Small intestine (tissue), 7 donors: ENCODE data around the gene SAPCD1. TPM values are rescaled to one million over a fixed set of nuclear protein-coding genes. Genes with fewer than 3 reads are reported as not detected.

Source experiments
- DNase-seq, 2 donors: peaks; one replicate each; pipeline versions ENCODE4 v3.0.0 to v3.0.0-alpha.2; 2013
- FAIRE-seq: peaks from 2 replicates; lab custom pipeline; 2012; peaks lifted over from hg19 to GRCh38; lab: Jason Lieb, UNC
- H3K27ac ChIP-seq, 3 donors: one replicate each; pipeline ENCODE4 v1.5.1; 2013; ENCODE audit warnings: low read length in 2 of 3, mild to moderate bottlenecking in 2 of 3, control low read depth in 1 of 3, inconsistent platforms in 1 of 3, low read depth in 1 of 3, moderate library complexity in 1 of 3
- H3K27me3 ChIP-seq, 3 donors: one replicate each; pipeline ENCODE4 v1.6.1; 2013; ENCODE audit warnings: low read length in 3 of 3, inconsistent platforms in 1 of 3; ENCODE audit not compliant: control insufficient read depth in 3 of 3, insufficient read depth in 3 of 3
- H3K36me3 ChIP-seq, 3 donors: one replicate each; pipeline ENCODE4 v1.6.1; 2013; ENCODE audit warnings: low read length in 3 of 3, inconsistent platforms in 1 of 3, low read depth in 1 of 3, mild to moderate bottlenecking in 1 of 3, moderate library complexity in 1 of 3; ENCODE audit not compliant: control insufficient read depth in 3 of 3, insufficient read depth in 2 of 3
- H3K4me1 ChIP-seq, 3 donors: one replicate each; pipeline ENCODE4 v1.6.1; 2013; ENCODE audit warnings: low read length in 2 of 3, inconsistent platforms in 1 of 3, low read depth in 1 of 3, mild to moderate bottlenecking in 1 of 3, moderate library complexity in 1 of 3; ENCODE audit not compliant: control insufficient read depth in 3 of 3, insufficient read depth in 2 of 3
- H3K4me3 ChIP-seq, 3 donors: one replicate each; pipeline ENCODE4 v1.5.1; 2013; ENCODE audit warnings: low read length in 3 of 3, control low read depth in 1 of 3, inconsistent platforms in 1 of 3, low read depth in 1 of 3, mild to moderate bottlenecking in 1 of 3, moderate library complexity in 1 of 3
- H3K9me3 ChIP-seq, 2 donors: one replicate each; pipeline ENCODE4 v1.6.1; 2013; ENCODE audit warnings: low read depth in 1 of 2, low read length in 1 of 2; ENCODE audit not compliant: control insufficient read depth in 2 of 2, insufficient read depth in 1 of 2
- WGBS, 3 donors: extraction: QIAGEN DNeasy Blood & Tissue Kit; methylation state at CpG; one replicate each; pipeline ENCODE4 v1.1.7; 2013; 5-methylcytosine and 5-hydroxymethylcytosine counted together
- polyA plus RNA-seq, 4 donors: library from polyadenylated mRNA; stranded (reverse) in 3 of 4; unstranded in 1 of 4; fragments of 200-250 nt in 3 of 4; fragments of 120-200 nt in 1 of 4; gene quantifications; one replicate each; pipeline versions ENCODE4 v1.2.1 to v1.2.3, GENCODE V29; 2013
- donor health status: healthy with polysubstance abuse.
- donor health status: control.
- donor health status: control.
- donor health status: Bipolar disorder and iron deficiency.
- donor health status: healthy.

Gene SAPCD1
- polyA plus RNA-seq, 4 donors: 1.4 to 15.5 (median 4.6) TPM

DNA sequence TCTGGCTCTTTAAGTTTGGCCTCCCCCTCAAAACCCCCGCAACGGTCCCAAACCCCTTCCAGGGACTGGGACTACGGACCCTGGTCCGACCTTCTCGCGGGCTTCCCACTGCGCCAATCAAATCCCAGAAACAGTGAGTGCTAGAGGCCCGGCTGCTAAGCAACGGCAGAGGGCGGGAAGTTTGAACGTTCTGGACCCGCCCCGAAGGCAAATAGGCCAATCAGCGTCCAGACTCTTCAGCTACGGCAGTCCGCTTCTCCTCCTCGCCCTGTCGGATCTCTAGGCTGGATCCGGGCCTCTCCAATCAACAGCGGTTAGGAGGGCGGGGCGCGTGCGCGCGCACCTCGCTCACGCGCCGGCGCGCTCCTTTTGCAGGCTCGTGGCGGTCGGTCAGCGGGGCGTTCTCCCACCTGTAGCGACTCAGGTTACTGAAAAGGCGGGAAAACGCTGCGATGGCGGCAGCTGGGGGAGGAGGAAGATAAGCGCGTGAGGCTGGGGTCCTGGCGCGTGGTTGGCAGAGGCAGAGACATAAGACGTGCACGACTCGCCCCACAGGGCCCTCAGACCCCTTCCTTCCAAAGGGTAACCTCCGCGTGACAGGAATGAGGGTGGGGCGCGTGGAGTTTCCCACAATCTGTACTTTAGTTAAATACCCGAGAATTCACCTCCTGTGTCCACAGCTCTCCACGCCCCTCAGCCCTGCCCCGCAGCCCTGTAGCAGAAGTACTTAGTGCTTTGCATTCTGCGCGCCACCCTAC lies 22.6 kb upstream of the SAPCD1 start, which contains the start of gene MSH5:
Gene MSH5 (plus strand): TSS at position 367 of the 758 bp plus-strand sequence. CDS start 462 bp downstream, outside the sequence.
- Histone ChIP-seq H3K4me1 (peaks cover 3 to 41% (median 10%) of the 10 kb centered on the region in 3 donors), H3K4me3 (peak within 1 kb of the TSS; percentile 60 to 78 (median 74)), H3K36me3 (peaks cover 0 to 25% (median 0%) of the 10 kb centered on the region in 3 donors), H3K27me3 (no peaks in the 10 kb centered on the region), H3K27ac (peak within 1 kb of the TSS; percentile 94 to 98 (median 97)), H3K9me3 (no peaks in the 10 kb centered on the region)
- FAIRE-seq: no peak
- DNase-seq: peak; percentile 100
- 0% methylated on average over 53 to 58 of the region's 58 CpGs for WGBS, 3 donors

DNA sequence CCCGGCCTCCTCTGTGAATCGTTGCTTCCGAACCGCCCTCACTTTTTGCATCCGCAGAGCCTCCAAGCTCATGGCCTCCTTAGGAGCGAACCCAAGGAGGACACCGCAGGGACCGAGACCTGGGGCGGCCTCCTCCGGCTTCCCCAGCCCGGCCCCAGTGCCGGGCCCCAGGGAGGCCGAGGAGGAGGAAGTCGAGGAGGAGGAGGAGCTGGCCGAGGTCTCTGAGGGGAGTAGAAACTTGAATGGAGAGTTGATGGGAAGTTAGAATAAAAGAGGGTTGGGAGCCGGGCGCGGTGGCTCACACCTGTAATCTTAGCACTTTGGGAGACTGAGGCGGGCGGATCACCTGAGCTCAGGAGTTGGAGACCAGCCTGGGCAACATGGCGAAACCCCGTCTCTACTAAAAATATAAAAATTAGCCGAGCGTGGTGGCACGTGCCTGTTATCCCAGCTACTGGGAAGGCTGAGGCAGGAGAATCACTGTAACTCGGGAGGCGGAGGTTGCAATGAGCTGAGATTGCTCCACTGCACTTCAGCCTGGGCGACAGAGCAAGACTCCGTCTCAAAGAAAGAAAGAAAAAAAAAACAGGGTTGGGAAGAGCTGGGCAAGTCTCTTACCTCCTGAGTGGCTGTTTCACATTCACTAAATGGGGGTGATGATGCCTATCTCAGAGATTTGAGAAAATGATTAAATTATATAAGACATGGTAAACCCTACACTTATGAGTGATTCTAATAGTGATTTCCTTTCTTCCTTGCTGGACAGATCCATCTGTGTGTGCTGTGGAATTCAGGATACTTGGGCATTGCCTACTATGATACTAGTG lies 21.8 kb upstream of the SAPCD1 start:
- peak overlapping the region; percentile 81 to 98 (median 90) for H3K27ac ChIP-seq
- peaks cover 0 to 20% (median 0%) of the 10 kb centered on the region in 3 donors for H3K36me3 ChIP-seq
- WGBS, 3 donors: 3 to 9% (median 8%) methylated on average over 29 of the region's 29 CpGs
- FAIRE-seq (no peak), DNase-seq (peak in 1 of 2 donors; percentile 48)
- peak overlapping the region; percentile 60 to 78 (median 74) for H3K4me3 ChIP-seq
- H3K4me1 ChIP-seq: peaks cover 3 to 41% (median 10%) of the 10 kb centered on the region in 3 donors
- H3K27me3 ChIP-seq: no peaks in the 10 kb centered on the region
- no peaks in the 10 kb centered on the region for H3K9me3 ChIP-seq

DNA sequence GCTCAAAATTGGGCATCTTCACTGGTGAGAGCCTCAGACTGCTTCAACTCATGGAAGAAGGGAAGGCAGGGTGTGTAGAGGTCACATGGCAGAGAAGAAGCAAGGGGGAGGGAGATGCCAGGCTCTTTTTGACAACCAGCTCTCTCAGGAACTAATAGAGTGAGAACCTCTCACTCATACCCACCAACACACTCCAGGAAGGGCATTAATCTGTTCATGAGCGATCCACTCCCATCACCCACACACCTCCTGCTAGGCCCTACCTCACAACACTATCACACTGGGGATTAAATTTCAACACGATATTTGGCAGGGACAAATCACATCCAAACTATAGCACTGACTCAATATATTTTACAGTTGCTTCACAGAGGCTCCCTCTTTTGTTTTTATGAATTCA lies 20.6 kb upstream of the SAPCD1 start:
- peaks cover 0 to 27% (median 0%) of the 10 kb centered on the region in 3 donors for H3K36me3 ChIP-seq
- H3K4me1 ChIP-seq: peaks cover 3 to 38% (median 8%) of the 10 kb centered on the region in 3 donors
- H3K27ac ChIP-seq: no peak overlapping the region
- H3K27me3 ChIP-seq: no peaks in the 10 kb centered on the region
- WGBS, 3 donors: 66 to 85% (median 78%) methylated on average over 2 of the region's 2 CpGs
- H3K9me3 ChIP-seq: no peaks in the 10 kb centered on the region
- H3K4me3 ChIP-seq: no peak overlapping the region
- FAIRE-seq (no peak), DNase-seq (no peak)

DNA sequence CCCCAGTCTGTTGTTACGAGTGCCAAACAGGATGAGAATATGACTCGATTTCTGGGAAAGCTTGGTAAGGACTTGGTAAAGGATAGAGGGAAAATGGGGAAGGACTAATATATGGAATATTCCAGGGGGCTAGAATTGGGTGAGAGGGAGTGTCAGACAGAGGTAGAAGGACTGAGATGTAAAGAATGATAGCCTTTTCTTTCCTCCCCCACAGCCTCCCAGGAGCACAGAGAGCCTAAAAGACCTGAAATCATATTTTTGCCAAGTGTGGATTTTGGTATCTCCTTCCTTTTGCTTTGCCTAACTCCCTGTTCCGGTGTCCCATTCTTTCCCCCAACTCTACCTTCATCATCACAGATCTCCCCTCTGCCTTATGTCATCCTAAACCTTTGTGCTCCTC lies 19.6 kb upstream of the SAPCD1 start:
- Histone ChIP-seq H3K27me3 (no peaks in the 10 kb centered on the region), H3K4me1 (peaks cover 2 to 28% (median 3%) of the 10 kb centered on the region in 3 donors), H3K36me3 (peaks cover 0 to 36% (median 2%) of the 10 kb centered on the region in 3 donors), H3K9me3 (no peaks in the 10 kb centered on the region), H3K27ac (no peak overlapping the region), H3K4me3 (no peak overlapping the region)
- DNase-seq: no peak
- no peak for FAIRE-seq
- 91 to 96% (median 92%) methylated on average over 3 of the region's 3 CpGs for WGBS, 3 donors

DNA sequence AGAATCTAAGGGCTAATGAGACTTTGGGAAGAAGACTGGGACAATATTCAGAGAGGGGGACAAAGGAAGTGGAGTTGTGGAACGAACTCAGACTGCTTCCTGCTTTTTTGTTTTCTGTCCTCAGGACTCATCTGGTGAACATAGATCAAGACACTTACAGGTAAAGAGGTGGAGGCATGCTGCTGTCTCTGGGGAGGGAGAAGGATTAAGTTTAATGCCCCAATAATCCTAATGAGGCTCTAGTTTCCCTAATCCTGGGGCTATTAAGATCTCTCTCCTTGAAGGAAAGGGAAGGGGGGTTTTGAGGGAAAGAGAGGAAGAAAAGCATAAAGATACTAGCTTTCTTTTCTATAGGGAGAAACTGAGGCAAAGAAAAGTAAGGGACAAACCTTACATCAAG lies 18.0 kb upstream of the SAPCD1 start:
- H3K27me3 ChIP-seq: no peaks in the 10 kb centered on the region
- FAIRE-seq (no peak), DNase-seq (no peak)
- 78 to 82% (median 79%) methylated on average over 1 of the region's 1 CpG for WGBS, 3 donors
- no peak overlapping the region for H3K27ac ChIP-seq
- no peak overlapping the region for H3K4me3 ChIP-seq
- H3K36me3 ChIP-seq: peaks cover 0 to 39% (median 2%) of the 10 kb centered on the region in 3 donors
- H3K9me3 ChIP-seq: no peaks in the 10 kb centered on the region
- peaks cover 0 to 12% (median 0%) of the 10 kb centered on the region in 3 donors for H3K4me1 ChIP-seq

DNA sequence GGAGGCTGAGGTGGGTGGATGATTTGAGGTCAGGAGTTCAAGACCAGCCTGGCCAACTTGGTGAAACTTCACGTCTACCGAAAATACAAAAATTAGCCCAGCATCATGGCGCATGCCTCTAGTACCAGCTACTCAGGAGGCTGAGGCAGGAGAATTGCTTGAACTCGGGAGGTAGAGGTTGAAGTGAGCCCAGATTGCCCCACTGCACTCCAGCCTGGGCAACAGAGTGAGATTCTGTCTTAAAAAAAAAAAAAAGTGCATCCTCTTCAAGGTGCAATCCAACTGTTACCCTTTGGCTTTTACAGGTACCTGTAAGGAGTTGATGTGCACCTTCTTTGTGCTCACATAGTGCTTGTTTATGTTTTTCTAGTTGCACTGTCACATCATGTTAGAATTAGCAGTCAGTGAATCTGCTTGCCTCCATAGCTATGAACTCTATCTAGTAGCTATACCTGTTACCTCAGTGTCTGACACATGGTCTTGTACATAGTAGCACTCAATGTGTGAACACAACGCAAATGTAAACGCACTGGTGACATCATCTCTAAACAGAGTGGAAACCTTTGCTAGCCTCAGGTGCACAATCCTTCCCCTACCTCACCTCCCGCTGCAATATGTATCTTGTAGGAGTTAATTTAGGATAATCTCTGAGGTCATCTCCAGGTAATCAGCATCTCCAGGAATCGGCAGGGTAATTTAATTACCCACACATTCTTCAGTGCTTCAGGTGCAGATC lies 13.0 kb upstream of the SAPCD1 start:
- WGBS, 3 donors: 84 to 89% (median 88%) methylated on average over 8 of the region's 8 CpGs
- Histone ChIP-seq H3K9me3 (no peaks in the 10 kb centered on the region), H3K4me3 (no peak overlapping the region), H3K27ac (no peak overlapping the region), H3K36me3 (peaks cover 0 to 24% (median 2%) of the 10 kb centered on the region in 3 donors), H3K4me1 (no peaks in the 10 kb centered on the region), H3K27me3 (no peaks in the 10 kb centered on the region)
- no peak for DNase-seq
- FAIRE-seq: no peak

DNA sequence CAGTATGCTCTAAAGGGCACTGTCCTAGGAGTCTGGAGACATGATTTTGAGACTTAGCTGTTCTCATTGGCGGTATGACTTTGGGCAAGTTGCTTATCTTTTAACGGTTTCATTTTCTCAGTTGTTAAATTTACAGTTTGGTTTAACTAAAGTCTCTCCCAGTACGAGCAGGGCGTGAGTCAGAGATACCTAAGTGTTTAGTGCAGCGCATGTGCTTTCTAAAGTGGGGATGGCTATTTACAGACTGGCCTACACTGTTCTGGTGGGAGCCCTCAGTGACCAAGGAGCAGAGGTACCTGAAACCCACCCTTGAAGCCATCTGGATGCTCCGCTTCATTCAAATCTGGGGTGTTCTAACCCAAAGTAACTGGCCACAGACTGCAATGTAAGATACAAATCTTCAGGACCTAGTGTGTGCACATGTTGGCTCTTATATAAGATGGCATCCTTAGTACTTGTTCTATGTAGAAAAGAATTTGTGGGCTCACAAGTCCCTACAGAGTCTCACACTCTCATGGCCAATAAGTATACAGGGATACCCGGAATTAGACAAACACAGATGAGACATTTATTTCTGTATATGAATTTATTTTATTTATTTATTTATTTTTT lies 11.9 kb upstream of the SAPCD1 start:
- Histone ChIP-seq H3K27ac (no peak overlapping the region), H3K27me3 (no peaks in the 10 kb centered on the region), H3K36me3 (peaks cover 0 to 24% (median 2%) of the 10 kb centered on the region in 3 donors), H3K4me1 (no peaks in the 10 kb centered on the region), H3K4me3 (no peak overlapping the region), H3K9me3 (no peaks in the 10 kb centered on the region)
- 65 to 80% (median 68%) methylated on average over 7 of the region's 7 CpGs for WGBS, 3 donors
- DNase-seq (no peak), FAIRE-seq (no peak)
